Caco-2 (cell line): ENCODE data around the gene DYNLT3. TPM values are rescaled to one million over a fixed set of nuclear protein-coding genes. Genes with fewer than 3 reads are reported as not detected.

Experiments
- BruUV-seq: library from RNA; stranded (reverse); fragments of 400-500 nt; replicated peaks from 2 replicates; lab custom pipeline; 2021; lab: Mats Ljungman, UMichigan
- CTCF ChIA-PET: fragments of 300-600 bp; sonication (Branson Sonifier 250); formaldehyde crosslinking; loops from one replicate; lab custom pipeline; 2022; ENCODE audit warnings: antibody characterized with exemption; lab: Charles Lee
- POLR2A ChIA-PET: fragments of 300-600 bp; sonication (Branson Sonifier 250); formaldehyde crosslinking; loops from one replicate; lab custom pipeline; 2022; ENCODE audit warnings: antibody characterized with exemption; lab: Charles Lee
- DNase-seq, 2 experiments: peaks; one replicate each; pipeline versions ENCODE4 v3.0.0 to v3.0.0-alpha.2; 2020 to 2022
- H3K27me3 ChIP-seq: replicated peaks from 2 replicates; pipeline ENCODE4 v1.6.0; 2011; ENCODE audit warnings: low read length; ENCODE audit not compliant: control insufficient read depth, insufficient read depth
- H3K36me3 ChIP-seq: 2 replicates; pipeline ENCODE4 v1.5.1; 2011; ENCODE audit warnings: low read length; ENCODE audit not compliant: control insufficient read depth, insufficient read depth
- H3K4me1 ChIP-seq: fragments of 250-450 bp; sonication (Bioruptor Pico); 2 replicates; pipeline ENCODE4 v1.5.1; 2020; ENCODE audit warnings: mild to moderate bottlenecking
- H3K4me3 ChIP-seq: 2 replicates; pipeline ENCODE4 v1.5.1; 2011; ENCODE audit warnings: low read depth, mild to moderate bottlenecking, control low read depth, low read length
- H3K9me3 ChIP-seq: fragments of 250-450 bp; sonication (Bioruptor Pico); 2 replicates; pipeline ENCODE4 v1.5.1; 2020; ENCODE audit warnings: mild to moderate bottlenecking, moderate library complexity
- H3K27ac Mint-ChIP-seq: one replicate; pipeline ENCODE4 v1.8.0; 2022; ENCODE audit warnings: mixed read lengths; ENCODE audit not compliant: unreplicated experiment
- H3K27me3 Mint-ChIP-seq: one replicate; pipeline ENCODE4 v1.8.0; 2022; ENCODE audit warnings: mixed read lengths; ENCODE audit not compliant: insufficient read depth, unreplicated experiment
- H3K36me3 Mint-ChIP-seq: one replicate; pipeline ENCODE4 v1.8.0; 2022; ENCODE audit warnings: mild to moderate bottlenecking, mixed read lengths; ENCODE audit not compliant: insufficient read depth, unreplicated experiment
- H3K4me1 Mint-ChIP-seq: one replicate; pipeline ENCODE4 v1.8.0; 2022; ENCODE audit warnings: low read depth, mixed read lengths; ENCODE audit not compliant: unreplicated experiment
- H3K4me3 Mint-ChIP-seq: one replicate; pipeline ENCODE4 v1.8.0; 2022; ENCODE audit warnings: mild to moderate bottlenecking, moderate library complexity, mixed read lengths; ENCODE audit not compliant: unreplicated experiment
- H3K9me3 Mint-ChIP-seq: one replicate; pipeline ENCODE4 v1.8.0; 2022; ENCODE audit warnings: mixed read lengths; ENCODE audit not compliant: unreplicated experiment
- intact Hi-C: fragments of 100-400 bp; cut with micrococcal nuclease; formaldehyde crosslinking; loops from one replicate; pipeline ENCODE4 v1.10.0; 2022; ENCODE audit not compliant: unreplicated experiment
- total RNA-seq: library from RNA; stranded (reverse); gene quantifications from 2 replicates; pipeline ENCODE4 v1.2.3, GENCODE V29; 2022
- TF ChIP-seq, protein P1 (sequence below), 2 experiments: fragments of 200-600 bp in 1 of 2; IDR thresholded peaks; 1 replicate in 1 of 2; 2 replicates in 1 of 2; pipeline versions ENCODE4 v1.5.1 to v1.8.0; 2011 to 2022; ENCODE audit warnings: antibody characterized with exemption in 1 of 2, control low read depth in 1 of 2, inconsistent platforms in 1 of 2, low read depth in 1 of 2, low read length in 1 of 2, mild to moderate bottlenecking in 1 of 2, moderate library complexity in 1 of 2; ENCODE audit not compliant: insufficient read depth in 1 of 2, severe bottlenecking in 1 of 2, unreplicated experiment in 1 of 2

The DYNLT3 gene
- total RNA-seq, 1 experiment from 2014 or later = 26.9 TPM

DNA sequence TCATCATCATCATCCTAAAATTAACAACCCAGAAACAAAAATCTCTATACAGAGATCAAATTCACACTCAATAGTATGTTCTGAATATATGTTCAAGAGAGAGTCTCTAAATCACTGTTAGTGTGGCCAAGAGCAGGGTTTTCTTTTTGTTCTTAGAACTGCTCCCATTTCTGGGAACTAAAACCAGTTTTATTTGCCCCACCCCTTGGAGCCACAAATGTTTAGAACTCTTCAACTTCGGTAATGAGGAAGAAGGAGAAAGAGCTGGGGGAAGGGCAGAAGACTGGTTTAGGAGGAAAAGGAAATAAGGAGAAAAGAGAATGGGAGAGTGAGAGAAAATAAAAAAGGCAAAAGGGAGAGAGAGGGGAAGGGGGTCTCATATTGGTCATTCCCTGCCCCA is 35.3 kb downstream of the DYNLT3 start:
- Mint-ChIP-seq H3K9me3 (no peaks in the 10 kb centered on the region), H3K27me3 (peaks cover 4% of the 10 kb centered on the region), H3K4me3 (no peak overlapping the region), H3K27ac (no peak overlapping the region), H3K4me1 (no peaks in the 10 kb centered on the region), H3K36me3 (no peaks in the 10 kb centered on the region)
- POLR2A ChIA-PET = no interaction called here
- CTCF ChIA-PET = no interaction called here
- TF ChIP-seq, protein P1, sequence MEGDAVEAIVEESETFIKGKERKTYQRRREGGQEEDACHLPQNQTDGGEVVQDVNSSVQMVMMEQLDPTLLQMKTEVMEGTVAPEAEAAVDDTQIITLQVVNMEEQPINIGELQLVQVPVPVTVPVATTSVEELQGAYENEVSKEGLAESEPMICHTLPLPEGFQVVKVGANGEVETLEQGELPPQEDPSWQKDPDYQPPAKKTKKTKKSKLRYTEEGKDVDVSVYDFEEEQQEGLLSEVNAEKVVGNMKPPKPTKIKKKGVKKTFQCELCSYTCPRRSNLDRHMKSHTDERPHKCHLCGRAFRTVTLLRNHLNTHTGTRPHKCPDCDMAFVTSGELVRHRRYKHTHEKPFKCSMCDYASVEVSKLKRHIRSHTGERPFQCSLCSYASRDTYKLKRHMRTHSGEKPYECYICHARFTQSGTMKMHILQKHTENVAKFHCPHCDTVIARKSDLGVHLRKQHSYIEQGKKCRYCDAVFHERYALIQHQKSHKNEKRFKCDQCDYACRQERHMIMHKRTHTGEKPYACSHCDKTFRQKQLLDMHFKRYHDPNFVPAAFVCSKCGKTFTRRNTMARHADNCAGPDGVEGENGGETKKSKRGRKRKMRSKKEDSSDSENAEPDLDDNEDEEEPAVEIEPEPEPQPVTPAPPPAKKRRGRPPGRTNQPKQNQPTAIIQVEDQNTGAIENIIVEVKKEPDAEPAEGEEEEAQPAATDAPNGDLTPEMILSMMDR (IDR thresholded peaks at IDR 0.05; ENCODE audit: insufficient read depth in 1 of 2, low read depth in 1 of 2, low read length in 1 of 2, severe bottlenecking in 1 of 2, unreplicated experiment in 1 of 2) = no peak
- H3K27me3 ChIP-seq = no peaks in the 10 kb centered on the region
- H3K4me3 ChIP-seq = no peak overlapping the region
- no peaks in the 10 kb centered on the region for H3K9me3 ChIP-seq
- DNase-seq = no peak
- no peaks in the 10 kb centered on the region for H3K36me3 ChIP-seq
- H3K4me1 ChIP-seq = no peaks in the 10 kb centered on the region
- BruUV-seq = no TSS peak
- intact Hi-C loops = no loop called here

DNA sequence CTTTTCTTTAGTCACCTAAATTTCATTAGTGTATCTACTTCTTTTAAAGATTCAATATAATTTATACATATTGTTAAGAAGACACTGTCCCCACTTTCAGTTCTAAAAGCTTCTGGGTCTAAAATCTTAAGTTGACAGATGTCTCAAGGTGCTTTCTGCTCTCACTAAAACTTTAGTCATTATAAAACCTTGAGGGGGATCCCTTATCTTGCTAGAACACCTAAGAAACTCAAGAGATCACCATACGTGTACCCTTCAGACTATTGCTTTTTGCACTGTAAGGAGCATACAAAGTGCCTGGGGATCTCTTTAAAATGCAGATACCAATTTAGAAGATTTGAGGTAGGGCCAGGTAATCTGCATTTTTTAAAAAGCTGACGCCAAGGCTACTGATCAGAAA is 37.4 kb downstream of the DYNLT3 start:
- Histone ChIP-seq H3K4me1 (no peaks in the 10 kb centered on the region), H3K9me3 (no peaks in the 10 kb centered on the region), H3K27me3 (no peaks in the 10 kb centered on the region), H3K36me3 (no peaks in the 10 kb centered on the region), H3K4me3 (no peak overlapping the region)
- no peaks in the 10 kb centered on the region for H3K9me3 Mint-ChIP-seq
- no peak for DNase-seq
- ChIA-PET CTCF (no interaction called here), POLR2A (no interaction called here)
- H3K27ac Mint-ChIP-seq = no peak overlapping the region
- no TSS peak for BruUV-seq
- no peaks in the 10 kb centered on the region for H3K4me1 Mint-ChIP-seq
- H3K4me3 Mint-ChIP-seq = no peak overlapping the region
- H3K36me3 Mint-ChIP-seq = no peaks in the 10 kb centered on the region
- TF ChIP-seq, protein P1 (IDR thresholded peaks at IDR 0.05; ENCODE audit: insufficient read depth in 1 of 2, low read depth in 1 of 2, low read length in 1 of 2, severe bottlenecking in 1 of 2, unreplicated experiment in 1 of 2) = no peak
- peaks cover 4% of the 10 kb centered on the region for H3K27me3 Mint-ChIP-seq
- intact Hi-C loops = no loop called here

DNA sequence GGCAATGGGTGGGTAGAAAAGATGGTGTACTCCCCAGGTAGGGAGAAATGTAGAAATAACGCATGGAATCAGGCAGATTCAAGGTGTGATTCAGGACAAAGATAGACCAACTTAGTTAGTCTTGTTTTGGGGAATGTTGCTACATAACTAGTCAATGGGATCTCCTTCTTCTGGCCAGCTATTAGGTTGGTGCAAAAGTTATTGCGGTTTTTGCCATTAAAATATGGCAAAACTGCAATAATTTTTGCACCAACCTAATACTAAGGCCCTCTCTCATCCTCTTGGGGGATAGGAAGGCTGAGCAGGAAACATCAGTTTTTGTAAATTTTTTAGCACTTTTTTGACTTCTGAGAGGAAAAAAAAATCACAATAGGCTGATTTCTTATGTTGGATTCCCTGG is 44.3 kb downstream of the DYNLT3 start:
- ChIA-PET POLR2A (no interaction called here), CTCF (no interaction called here)
- H3K9me3 Mint-ChIP-seq = no peaks in the 10 kb centered on the region
- Histone ChIP-seq H3K36me3 (no peaks in the 10 kb centered on the region), H3K4me3 (no peak overlapping the region), H3K9me3 (no peaks in the 10 kb centered on the region), H3K27me3 (no peaks in the 10 kb centered on the region), H3K4me1 (no peaks in the 10 kb centered on the region)
- H3K27me3 Mint-ChIP-seq = no peaks in the 10 kb centered on the region
- no TSS peak for BruUV-seq
- no peak overlapping the region for H3K4me3 Mint-ChIP-seq
- TF ChIP-seq, protein P1 (IDR thresholded peaks at IDR 0.05; ENCODE audit: insufficient read depth in 1 of 2, low read depth in 1 of 2, low read length in 1 of 2, severe bottlenecking in 1 of 2, unreplicated experiment in 1 of 2) = no peak
- H3K4me1 Mint-ChIP-seq = no peaks in the 10 kb centered on the region
- H3K36me3 Mint-ChIP-seq = no peaks in the 10 kb centered on the region
- no peak for DNase-seq
- intact Hi-C loops = no loop called here
- no peak overlapping the region for H3K27ac Mint-ChIP-seq
